Measurements from ENCODE around the gene SLC26A4. TPM values are rescaled to one million over a fixed set of nuclear protein-coding genes. Genes with fewer than 3 reads are reported as not detected.

SLC26A4 gene
- total RNA-seq, 1 experiment from 2014 or later = 0.33 TPM

DNA sequence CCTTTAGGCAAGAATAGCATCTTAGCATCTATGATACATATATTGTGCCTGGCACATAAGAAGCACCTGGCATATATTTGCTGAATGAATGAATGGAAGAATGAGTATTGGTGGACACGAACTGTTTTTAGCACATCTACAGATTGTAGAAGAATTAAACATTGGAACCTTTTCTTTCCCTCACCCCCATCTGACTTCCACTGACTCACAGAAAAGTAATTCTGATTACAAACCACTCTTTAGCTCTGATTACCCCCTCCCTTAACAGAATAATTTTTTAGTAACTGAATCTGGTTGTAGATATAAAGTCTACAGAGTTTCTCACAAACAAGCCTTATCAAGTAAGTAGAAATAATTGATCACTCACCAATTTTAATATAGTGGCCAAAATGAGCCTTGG lies 31.9 kb downstream of the SLC26A4 start:
- Histone ChIP-seq H3K4ac (ENCODE audit: low read depth, low read length) (no peak overlapping the region), H3T11ph (ENCODE audit: low read length) (no peak overlapping the region), H3K18ac (ENCODE audit: insufficient read length, low read depth, low read length) (no peak overlapping the region), H2BK12ac (ENCODE audit: insufficient read length, low read depth, low read length) (no peak overlapping the region), H3K9ac (ENCODE audit: extremely low read depth, insufficient read length, low read length) (no peak overlapping the region), H3K9me3 (ENCODE audit: control insufficient read depth, low read depth, low read length) (no peaks in the 10 kb centered on the region), H3K14ac (ENCODE audit: insufficient read depth, low read length) (no peak overlapping the region), H3K79me2 (ENCODE audit: insufficient read depth, low read length) (no peaks in the 10 kb centered on the region), H3K23me2 (ENCODE audit: insufficient read length, low read depth, low read length, poor library complexity, severe bottlenecking) (no peaks in the 10 kb centered on the region), H4K5ac (ENCODE audit: insufficient read length, low read depth, low read length) (no peak overlapping the region), H4K20me1 (ENCODE audit: control insufficient read depth, insufficient read depth, insufficient read length) (no peaks in the 10 kb centered on the region), H2BK20ac (ENCODE audit: low read depth, low read length, poor library complexity, severe bottlenecking) (no peak overlapping the region), H3K4me2 (ENCODE audit: insufficient read depth, insufficient read length, low read length) (no peak overlapping the region), H2BK120ac (ENCODE audit: low read depth, low read length, poor library complexity, severe bottlenecking) (no peak overlapping the region), H3K4me1 (ENCODE audit: insufficient read depth, low read length) (peaks cover 11% of the 10 kb centered on the region; the same call in 1 of the 2 replicates), H3K27ac (ENCODE audit: insufficient read length, low read depth, low read length) (no peak overlapping the region), H3K27me3 (ENCODE audit: insufficient read depth, low read length) (no peaks in the 10 kb centered on the region), H3K23ac (ENCODE audit: insufficient read length, low read depth, low read length) (no peak overlapping the region), H4K91ac (ENCODE audit: insufficient read length, low read depth, low read length) (no peak overlapping the region), H2AK5ac (ENCODE audit: insufficient read length, low read length) (no peak overlapping the region), H4K8ac (replicated peaks; ENCODE audit: insufficient read length, low read depth, low read length) (no peak overlapping the region), H2BK15ac (ENCODE audit: low read depth, low read length) (no peak overlapping the region), H3K56ac (ENCODE audit: insufficient read length, low read depth, low read length) (no peak overlapping the region), H2BK5ac (ENCODE audit: insufficient read length, low read length) (no peak overlapping the region), H3K79me1 (ENCODE audit: insufficient read depth, low read depth, low read length, poor library complexity, severe bottlenecking) (no peaks in the 10 kb centered on the region), H2AFZ (ENCODE audit: low read length) (no peak overlapping the region)
- Mint-ChIP-seq H3K4me3 (no peak overlapping the region), H3K9me3 (no peaks in the 10 kb centered on the region), H3K27me3 (ENCODE audit: low read depth) (peaks cover 1% of the 10 kb centered on the region; the same call in 1 of the 2 replicates), H3K4me1 (peaks cover 20 to 33% of the 10 kb centered on the region in 2 experiments), H3K36me3 (ENCODE audit: insufficient read depth in 1 of 3, low read depth in 3 of 3) (no peaks in the 10 kb centered on the region), H3K27ac (no peak overlapping the region)
- no CpG with 5 or more reads among the region's 1 CpG for WGBS (ENCODE audit: extremely low coverage, insufficient read length, low lambda C conversion rate)
- TF ChIP-seq, protein P1, sequence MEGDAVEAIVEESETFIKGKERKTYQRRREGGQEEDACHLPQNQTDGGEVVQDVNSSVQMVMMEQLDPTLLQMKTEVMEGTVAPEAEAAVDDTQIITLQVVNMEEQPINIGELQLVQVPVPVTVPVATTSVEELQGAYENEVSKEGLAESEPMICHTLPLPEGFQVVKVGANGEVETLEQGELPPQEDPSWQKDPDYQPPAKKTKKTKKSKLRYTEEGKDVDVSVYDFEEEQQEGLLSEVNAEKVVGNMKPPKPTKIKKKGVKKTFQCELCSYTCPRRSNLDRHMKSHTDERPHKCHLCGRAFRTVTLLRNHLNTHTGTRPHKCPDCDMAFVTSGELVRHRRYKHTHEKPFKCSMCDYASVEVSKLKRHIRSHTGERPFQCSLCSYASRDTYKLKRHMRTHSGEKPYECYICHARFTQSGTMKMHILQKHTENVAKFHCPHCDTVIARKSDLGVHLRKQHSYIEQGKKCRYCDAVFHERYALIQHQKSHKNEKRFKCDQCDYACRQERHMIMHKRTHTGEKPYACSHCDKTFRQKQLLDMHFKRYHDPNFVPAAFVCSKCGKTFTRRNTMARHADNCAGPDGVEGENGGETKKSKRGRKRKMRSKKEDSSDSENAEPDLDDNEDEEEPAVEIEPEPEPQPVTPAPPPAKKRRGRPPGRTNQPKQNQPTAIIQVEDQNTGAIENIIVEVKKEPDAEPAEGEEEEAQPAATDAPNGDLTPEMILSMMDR (conservative IDR thresholded peaks at IDR 0.05) = no peak
- no peak for DNase-seq

Data from H9 (cell line).